Small intestine (tissue), 4 donors: ENCODE results near the gene ZNF362. TPM values are rescaled to one million over a fixed set of nuclear protein-coding genes. Genes with fewer than 3 reads are reported as not detected.

Experiments used
- polyA plus RNA-seq, 4 donors: library from polyadenylated mRNA; stranded (reverse) in 3 of 4; unstranded in 1 of 4; fragments of 200-250 nt in 3 of 4; fragments of 120-200 nt in 1 of 4; gene quantifications; one replicate each; pipeline versions ENCODE4 v1.2.1 to v1.2.3, GENCODE V29; 2013
- donor health status: healthy with polysubstance abuse.
- donor health status: Bipolar disorder and iron deficiency.
- donor health status: healthy.

The ZNF362 gene
- polyA plus RNA-seq, 4 donors: 3.1 to 27.1 (median 8.1) TPM

Other genes starting within 250 kb of the ZNF362 start
- gene AK2, start 219.6 kb upstream of the ZNF362 start, polyA plus RNA-seq: 100 to 1,000 TPM; 180 to 210 (median 205) TPM
- 1 to 10 TPM in 3 of 4 donors, not detected in 1; 1.1 to 1.6 (median 1.5) TPM for gene AZIN2, start 175.3 kb upstream of the ZNF362 start, polyA plus RNA-seq
- gene TRIM62, start 74.4 kb upstream of the ZNF362 start, polyA plus RNA-seq: 1 to 10 TPM; 2.4 to 3.6 (median 2.8) TPM
- under 1 TPM in 1 of 4 donors, not detected in 3; 0.04 TPM for gene A3GALT2, start 64.6 kb downstream of the ZNF362 start, polyA plus RNA-seq
- 100 to 1,000 TPM in 1 of 4 donors, 10 to 100 TPM in 3; 41.2 to 110 (median 47.8) TPM for gene PHC2, start 174.6 kb downstream of the ZNF362 start, polyA plus RNA-seq
- gene ZSCAN20, start 216.2 kb downstream of the ZNF362 start, polyA plus RNA-seq: 1 to 10 TPM; 1.6 to 3.1 (median 2.0) TPM